Right lung (tissue), 5 donors: ENCODE measurements around the gene CCDC28B. TPM values are rescaled to one million over a fixed set of nuclear protein-coding genes. Genes with fewer than 3 reads are reported as not detected.
A peak's percentile ranks its signal among the peaks of the same experiment; 100 is the strongest.

Experiments
- DNase-seq, 2 donors: peaks; one replicate each; pipeline ENCODE4 v3.0.0-alpha.2; 2013
- polyA plus RNA-seq, 5 donors: library from polyadenylated mRNA; unstranded; fragments of 120-200 nt; gene quantifications; one replicate each; pipeline versions ENCODE4 v1.2.1 to v1.2.3, GENCODE V29; 2013; ENCODE audit warnings: inconsistent platforms in 1 of 5, low replicate concordance in 1 of 5; ENCODE audit not compliant: insufficient read length in 5 of 5, insufficient read depth in 1 of 5

Gene CCDC28B
- polyA plus RNA-seq, 5 donors = 22.0 to 34.4 (median 25.1) TPM

GRCh38 chr1:32220746-32221580 is 20.6 kb downstream of the CCDC28B start:
- no peak for DNase-seq

GRCh38 chr1:32221581-32221979 is 21.2 kb downstream of the CCDC28B start:
- DNase-seq = no peak

GRCh38 chr1:32221980-32222755 is 21.8 kb downstream of the CCDC28B start, which contains the start of the genes EIF3I and TMEM234:
Gene EIF3I (plus strand): TSS chr1:32222407. CDS start chr1:32222442, 35 bp downstream.
Gene TMEM234 (minus strand): TSS chr1:32222353. CDS start chr1:32222322, 31 bp downstream.
- peak; percentile 88 to 92 for DNase-seq

GRCh38 chr1:32223683-32224082 is 23.3 kb downstream of the CCDC28B start:
- DNase-seq = no peak

- DNase-seq = no peak
These were observed 23.9 kb downstream of the CCDC28B start for GRCh38 chr1:32224285-32224684.

GRCh38 chr1:32228771-32229170 is 28.4 kb downstream of the CCDC28B start:
- no peak for DNase-seq

GRCh38 chr1:32231843-32232432 is 31.5 kb downstream of the CCDC28B start:
- no peak for DNase-seq

- no peak for DNase-seq
These were observed 32.3 kb downstream of the CCDC28B start for GRCh38 chr1:32232558-32233304.

- DNase-seq = no peak
These were observed 34.4 kb downstream of the CCDC28B start for GRCh38 chr1:32234792-32235191.

- no peak for DNase-seq
These were observed 38.9 kb downstream of the CCDC28B start for GRCh38 chr1:32239337-32239736.

- DNase-seq = no peak
These were observed 39.4 kb downstream of the CCDC28B start for GRCh38 chr1:32239790-32240139.

GRCh38 chr1:32240140-32240951 is 40.0 kb downstream of the CCDC28B start:
- DNase-seq = peak; percentile 71

- DNase-seq = peak; percentile 64 to 69
These were observed 40.8 kb downstream of the CCDC28B start for GRCh38 chr1:32241001-32241763.

- DNase-seq = peak; percentile 50 to 59
These were observed 42.0 kb downstream of the CCDC28B start for GRCh38 chr1:32242341-32242851.

- no peak for DNase-seq
These were observed 46.5 kb downstream of the CCDC28B start, which contains the start of gene FAM167B for GRCh38 chr1:32246888-32247273. Gene FAM167B (plus strand): TSS chr1:32247222. CDS start chr1:32247422, 200 bp downstream.

GRCh38 chr1:32247452-32247851 is 47.1 kb downstream of the CCDC28B start:
- DNase-seq = no peak

- DNase-seq = peak; percentile 38 to 42
These were observed 47.8 kb downstream of the CCDC28B start for GRCh38 chr1:32247983-32248889.

- DNase-seq = peak; percentile 32 to 45
These were observed 49.6 kb downstream of the CCDC28B start for GRCh38 chr1:32249831-32250525.
